PC-9 (cell line): ENCODE results near the gene GXYLT2.

Experiments used
- CTCF ChIP-seq: fragments of 200-600 bp; sonication (generic); conservative IDR thresholded peaks from 2 replicates; pipeline ENCODE4 v1.6.1; 2017; ENCODE audit warnings: mixed run types, antibody characterized with exemption, mild to moderate bottlenecking, moderate library complexity
- EZH2 ChIP-seq: fragments of 200-600 bp; sonication (generic); IDR thresholded peaks from 2 replicates; pipeline ENCODE4 v1.8.0; 2017; ENCODE audit warnings: antibody characterized with exemption, low read depth

- TF ChIP-seq EZH2 (no peak), CTCF (no peak)
Measured at GRCh38 chr3:72907731-72908620, 20.1 kb downstream of the GXYLT2 start.
